Posterior cingulate gyrus (tissue), 11 donors: Measurements from ENCODE around the gene TBCD.

ENCODE experiments used
- DNase-seq, 10 donors: peaks; one replicate each; pipeline versions ENCODE4 v3.0.0 to v3.0.0-alpha.2; 2020 to 2021; ENCODE audit warnings: mixed read lengths in 3 of 10
- intact Hi-C: fragments of 100-400 bp; cut with DNase I; formaldehyde crosslinking; loops from one replicate; pipeline ENCODE4 v1.15.1; 2023

The TBCD gene

GRCh38 chr17:82890926-82891678 lies 139.2 kb downstream of the TBCD start:
- intact Hi-C loops, result no loop called here
- DNase-seq, result no peak

GRCh38 chr17:82891911-82892310 lies 140.0 kb downstream of the TBCD start:
- no peak for DNase-seq
- intact Hi-C loops, result no loop called here

GRCh38 chr17:82892899-82893565 lies 141.2 kb downstream of the TBCD start:
- DNase-seq, result peak in 1 of 10 donors; percentile 33
- intact Hi-C loops, result no loop called here

- DNase-seq, result no peak
- intact Hi-C loops, result no loop called here
These were observed 141.9 kb downstream of the TBCD start for GRCh38 chr17:82893779-82894178.

- intact Hi-C loops, result no loop called here
These were observed 142.5 kb downstream of the TBCD start for GRCh38 chr17:82894389-82894788.

DNA sequence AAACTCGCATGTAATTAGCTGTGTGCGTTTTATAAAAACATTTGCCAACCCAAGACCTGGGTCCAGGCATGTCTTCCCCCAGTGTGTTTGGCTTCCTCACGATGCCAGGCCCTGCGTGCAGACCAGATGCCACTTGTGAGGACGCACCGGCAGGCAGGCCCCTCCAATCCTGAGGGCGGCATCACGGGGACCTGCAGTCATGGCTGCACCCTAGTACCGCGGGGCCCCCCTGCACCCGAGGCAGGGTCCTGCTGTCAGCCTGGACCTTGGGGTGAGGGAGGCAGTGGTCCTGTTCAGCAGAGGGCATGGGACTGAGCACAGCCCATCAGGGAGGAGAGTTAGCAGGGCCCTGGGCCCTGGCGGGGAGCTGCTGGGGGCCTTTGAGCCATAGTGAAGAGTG lies 143.2 kb downstream of the TBCD start:
- no peak for DNase-seq

More at GRCh38 chr17:82894389-82894788, 142.5 kb downstream of the TBCD start:
- DNase-seq, result no peak

DNA sequence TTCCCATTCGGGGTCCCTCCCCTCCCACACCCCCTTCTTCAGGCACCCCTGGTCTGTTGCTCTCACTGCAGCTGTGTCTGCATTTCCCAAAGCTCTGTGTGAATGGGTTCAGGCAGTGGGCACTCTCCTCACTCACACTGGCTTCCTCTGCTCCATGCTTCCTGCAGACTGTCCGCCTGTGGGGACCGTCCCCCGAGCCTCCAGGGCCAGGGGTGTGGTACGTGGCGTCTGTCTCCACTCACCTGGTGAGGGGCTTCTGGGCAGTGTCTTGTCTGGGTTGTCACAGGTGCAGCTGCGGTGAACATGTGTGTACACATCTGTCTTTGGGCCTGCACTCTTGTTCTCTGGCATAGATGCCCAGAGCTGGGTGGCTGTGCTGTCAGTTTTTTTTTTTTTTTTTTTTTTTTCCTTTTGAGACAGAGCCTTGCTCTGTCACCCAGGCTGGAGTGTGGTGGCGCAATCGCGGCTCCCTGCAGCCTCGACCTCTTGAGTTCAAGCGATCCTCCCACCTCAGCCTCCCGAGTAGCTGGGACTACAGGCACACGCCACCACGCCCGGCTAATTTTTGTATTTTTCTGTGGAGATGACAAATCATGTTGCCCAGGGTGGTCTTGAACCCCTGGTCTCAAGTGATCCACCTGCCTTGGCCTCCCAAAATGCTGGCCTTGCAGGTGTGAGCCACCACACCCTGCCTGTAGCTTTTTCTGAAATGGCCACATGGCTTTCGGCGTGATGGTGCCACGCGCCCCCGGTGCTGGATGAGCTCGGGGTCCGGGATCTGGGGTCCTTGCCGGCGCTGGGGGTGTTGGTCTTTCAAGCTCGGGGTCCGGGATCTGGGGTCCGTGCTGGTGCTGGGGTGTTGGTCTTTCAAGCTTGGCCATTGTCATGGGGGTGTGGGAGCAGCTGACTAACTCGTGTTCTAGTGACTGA lies 144.5 kb downstream of the TBCD start:
- intact Hi-C loops, result no loop called here
- DNase-seq, result peak in 2 of 10 donors; percentile 13 to 49

More for the DNA sequence above, 143.2 kb downstream of the TBCD start:
- intact Hi-C loops, result no loop called here

- intact Hi-C loops, result no loop called here
These were observed 145.8 kb downstream of the TBCD start for GRCh38 chr17:82897514-82898249.

GRCh38 chr17:82898976-82899514 lies 147.2 kb downstream of the TBCD start:
- peak in 1 of 10 donors; percentile 83 for DNase-seq
- intact Hi-C loops, result no loop called here

More at GRCh38 chr17:82897514-82898249, 145.8 kb downstream of the TBCD start:
- peak in 2 of 10 donors; percentile 4 to 57 for DNase-seq

DNA sequence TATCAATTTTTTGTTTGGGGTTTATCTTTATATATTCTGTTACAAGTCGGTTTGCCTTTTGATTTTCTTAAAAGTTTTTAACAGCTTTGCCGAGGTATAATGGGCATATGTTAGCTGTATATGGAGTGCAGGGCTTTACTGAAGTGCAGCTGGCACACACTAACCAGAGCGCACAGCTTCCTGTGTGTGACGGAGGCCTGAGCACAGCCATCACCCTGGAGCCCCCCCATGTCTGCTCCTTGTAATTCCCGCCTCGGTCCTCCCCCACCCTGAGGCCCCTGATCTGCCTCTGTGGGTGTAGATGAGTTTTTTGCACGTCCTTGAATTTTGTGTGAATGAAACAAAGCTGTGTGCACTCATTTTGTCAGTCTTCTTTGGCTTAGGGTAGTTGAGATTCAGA lies 148.1 kb downstream of the TBCD start:
- intact Hi-C loops, result no loop called here
- DNase-seq, result peak in 2 of 10 donors; percentile 12 to 63

GRCh38 chr17:82900741-82901140 lies 148.9 kb downstream of the TBCD start:
- no peak for DNase-seq
- intact Hi-C loops, result no loop called here

GRCh38 chr17:82901356-82901755 lies 149.5 kb downstream of the TBCD start:
- no peak for DNase-seq
- intact Hi-C loops, result no loop called here

GRCh38 chr17:82901856-82902255 lies 150.0 kb downstream of the TBCD start:
- intact Hi-C loops, result no loop called here
- DNase-seq, result no peak

DNA sequence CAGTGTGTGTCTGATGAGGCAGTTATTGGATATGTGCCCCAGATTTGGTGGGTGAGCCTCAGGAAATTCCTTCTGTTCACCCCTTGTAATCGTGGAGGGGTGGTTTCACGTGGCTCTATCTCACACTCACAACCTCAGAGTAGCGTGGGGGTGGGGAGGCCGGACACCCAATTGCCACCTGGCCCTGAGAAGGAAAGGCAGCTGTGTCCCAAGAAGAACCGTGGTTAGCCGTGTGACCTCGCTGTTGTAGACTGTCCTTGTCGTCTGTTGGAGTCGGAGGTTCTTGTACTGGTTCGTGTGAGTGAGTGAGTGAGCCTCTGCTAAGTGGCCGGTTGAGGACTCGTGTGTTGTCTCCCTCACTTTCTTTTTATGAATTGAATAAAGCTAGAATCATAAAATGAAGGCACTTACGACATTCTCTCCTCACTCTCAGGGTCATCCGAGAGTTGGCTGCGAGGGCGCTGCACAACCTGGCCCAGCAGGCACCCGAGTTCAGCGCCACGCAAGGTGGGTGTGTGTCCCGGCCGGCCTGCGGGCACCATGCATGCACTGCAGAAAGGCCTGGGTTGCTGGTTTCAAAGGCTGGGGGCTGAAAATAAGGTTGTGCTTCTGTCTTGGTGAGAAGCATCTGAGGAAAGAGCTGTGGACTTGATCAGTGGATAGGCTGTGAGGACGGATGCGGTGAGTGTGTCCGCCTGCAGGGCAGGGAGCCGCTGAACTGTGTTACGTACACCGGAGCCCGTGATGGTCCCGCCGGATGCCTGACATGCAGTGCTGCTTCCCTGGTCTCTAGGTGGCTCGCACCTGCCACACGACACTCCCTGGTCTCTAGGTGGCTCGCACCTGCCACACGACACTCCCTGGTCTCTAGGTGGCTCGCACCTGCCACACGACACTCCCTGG lies 151.4 kb downstream of the TBCD start:
- DNase-seq, result no peak
- intact Hi-C loops, result no loop called here

GRCh38 chr17:82905130-82905529 lies 153.3 kb downstream of the TBCD start:
- intact Hi-C loops, result no loop called here
- DNase-seq, result no peak

- intact Hi-C loops, result no loop called here
- peak in 1 of 10 donors; percentile 8 for DNase-seq
These were observed 156.1 kb downstream of the TBCD start for GRCh38 chr17:82907797-82908542.

DNA sequence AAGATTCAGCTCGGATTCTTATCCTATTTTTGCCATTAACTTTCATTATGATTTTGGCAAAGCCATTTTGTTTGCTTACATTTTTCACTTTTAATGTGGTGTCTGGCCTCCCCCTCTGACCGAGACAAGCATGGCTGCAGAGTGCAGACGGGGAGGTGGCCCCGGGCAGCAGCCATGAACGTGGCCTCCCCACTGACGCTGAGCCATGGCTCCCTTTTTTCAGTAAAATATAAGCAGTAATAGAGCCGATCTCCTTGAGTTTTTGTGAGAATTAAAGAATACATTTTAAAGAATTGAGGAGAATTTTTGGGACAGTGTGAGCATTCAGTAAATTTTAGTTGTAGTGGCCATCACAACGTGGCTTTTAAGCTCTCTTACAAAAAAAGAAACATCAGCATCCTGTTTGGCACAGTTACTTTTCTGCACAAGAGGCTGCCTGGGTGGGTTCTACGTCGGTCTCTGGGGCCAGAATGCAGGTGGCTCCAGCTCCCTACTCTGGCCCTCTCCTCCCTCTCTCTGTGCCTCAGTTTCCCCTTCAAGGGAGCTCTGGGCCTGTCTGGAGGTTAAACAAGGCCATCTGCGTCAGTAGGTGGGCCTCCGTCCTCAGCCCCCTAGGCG lies 156.8 kb downstream of the TBCD start:
- intact Hi-C loops, result no loop called here
- no peak for DNase-seq
